Measurements from ENCODE around the gene XPNPEP2.

XPNPEP2 gene

DNA sequence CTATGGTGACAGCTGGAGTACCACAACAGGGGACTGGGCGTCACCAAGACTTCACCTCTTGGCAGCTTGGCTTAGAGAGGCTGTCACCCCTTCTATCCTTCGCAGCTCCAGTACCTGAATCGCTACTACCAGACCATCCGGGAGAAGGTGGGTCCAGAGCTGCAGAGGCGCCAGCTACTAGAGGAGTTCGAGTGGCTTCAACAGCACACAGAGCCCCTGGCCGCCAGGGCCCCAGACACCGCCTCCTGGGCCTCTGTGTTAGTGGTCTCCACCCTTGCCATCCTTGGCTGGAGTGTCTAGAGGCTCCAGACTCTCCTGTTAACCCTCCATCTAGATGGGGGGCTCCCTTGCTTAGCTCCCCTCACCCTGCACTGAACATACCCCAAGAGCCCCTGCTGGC lies 29.4 kb downstream of the XPNPEP2 start:
- no peak overlapping the region for H3K14ac ChIP-seq (ENCODE audit: low read length)
- WGBS (ENCODE audit: extremely low coverage, insufficient coverage, insufficient read length), result no CpG with 5 or more reads among the region's 8 CpGs
- DNase-seq, result no peak

DNA sequence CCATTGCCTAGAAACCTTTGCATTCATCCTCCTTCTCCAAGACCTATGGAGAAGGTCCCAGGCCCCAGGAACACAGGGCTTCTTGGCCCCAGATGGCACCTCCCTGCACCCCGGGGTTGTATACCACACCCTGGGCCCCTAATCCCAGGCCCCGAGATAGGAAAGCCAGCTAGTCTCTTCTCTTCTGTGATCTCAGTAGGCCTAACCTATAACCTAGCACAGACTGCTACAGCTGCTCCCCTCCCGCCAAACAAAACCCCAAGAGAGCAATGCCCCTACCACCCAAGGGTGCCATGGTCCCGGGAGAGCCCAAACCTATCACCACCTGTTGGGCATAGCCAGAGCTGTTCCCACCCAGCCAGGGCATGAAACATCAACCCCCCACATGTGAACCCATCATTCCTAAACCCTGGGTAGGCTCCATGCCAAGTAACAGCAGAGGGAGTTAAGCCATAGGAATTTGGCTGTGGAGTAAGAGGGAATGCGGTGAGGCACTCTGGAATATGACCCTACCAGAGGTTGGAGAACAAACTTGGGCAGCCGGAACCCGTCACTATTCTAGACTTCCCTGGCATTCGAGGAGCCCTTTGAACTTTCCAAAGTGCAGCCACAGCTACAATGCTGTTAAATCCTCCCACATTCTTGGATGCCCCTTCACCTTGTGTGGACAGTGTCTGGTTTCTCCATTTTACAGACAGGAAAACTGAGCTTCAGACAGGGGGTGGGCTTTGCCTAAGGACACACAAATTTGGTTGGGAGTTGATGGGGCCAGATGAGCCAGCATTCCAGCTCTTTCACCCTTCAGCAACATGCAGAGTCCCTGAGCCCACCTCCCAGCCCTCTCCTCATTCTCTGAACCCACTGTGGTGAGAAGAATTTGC lies 30.0 kb downstream of the XPNPEP2 start:
- Histone ChIP-seq H2AK5ac (ENCODE audit: low read length) (no peak overlapping the region), H3K18ac (ENCODE audit: low read length) (no peak overlapping the region), H2BK120ac (ENCODE audit: insufficient read depth, low read length, poor library complexity) (no peak overlapping the region), H3K9ac (ENCODE audit: low read length) (no peak overlapping the region), H4K8ac (ENCODE audit: low read depth, low read length) (no peak overlapping the region), H3K4me1 (ENCODE audit: control insufficient read depth in 1 of 2, insufficient read depth in 2 of 2, low read length in 2 of 2) (peaks cover 0 to 2% of the 10 kb centered on the region in 2 experiments), H2AFZ (ENCODE audit: insufficient read depth, low read length, poor library complexity) (no peak overlapping the region), H4K12ac (ENCODE audit: low read depth, low read length) (no peak overlapping the region), H2BK5ac (ENCODE audit: low read depth, low read length, poor library complexity) (no peak overlapping the region), H3K14ac (ENCODE audit: low read length) (no peak overlapping the region), H2BK12ac (ENCODE audit: low read length) (no peak overlapping the region), H3K36me3 (ENCODE audit: control insufficient read depth in 1 of 2, insufficient read depth in 2 of 2, low read length in 2 of 2) (no peaks in the 10 kb centered on the region), H3K79me2 (ENCODE audit: control insufficient read depth, insufficient read depth, low read length, poor library complexity) (no peaks in the 10 kb centered on the region), H3K27me3 (ENCODE audit: insufficient read depth, low read length) (no peaks in the 10 kb centered on the region), H3K27ac (ENCODE audit: low read depth, low read length) (no peak overlapping the region), H3K23ac (ENCODE audit: low read length) (no peak overlapping the region), H3K4me3 (ENCODE audit: low read depth, low read length) (no peak overlapping the region), H3K4me2 (ENCODE audit: low read length) (no peak overlapping the region), H3K4ac (ENCODE audit: low read depth, low read length) (no peak overlapping the region), H3K9me3 (ENCODE audit: insufficient read depth, low read depth, low read length) (no peaks in the 10 kb centered on the region), H3K79me1 (ENCODE audit: low read length) (no peaks in the 10 kb centered on the region), H4K91ac (ENCODE audit: low read depth, low read length) (no peak overlapping the region)
- no peak for DNase-seq
- no CpG with 5 or more reads among the region's 8 CpGs for WGBS (ENCODE audit: extremely low coverage, insufficient coverage, insufficient read length)

More for the DNA sequence above, 29.4 kb downstream of the XPNPEP2 start:
- no peak overlapping the region for H2BK12ac ChIP-seq (ENCODE audit: low read length)
- H2BK120ac ChIP-seq (ENCODE audit: insufficient read depth, low read length, poor library complexity), result no peak overlapping the region
- H3K4ac ChIP-seq (ENCODE audit: low read depth, low read length), result no peak overlapping the region
- H3K27me3 ChIP-seq (ENCODE audit: insufficient read depth, low read length), result no peaks in the 10 kb centered on the region
- no peaks in the 10 kb centered on the region for H3K79me1 ChIP-seq (ENCODE audit: low read length)
- no peak overlapping the region for H3K23ac ChIP-seq (ENCODE audit: low read length)
- H3K79me2 ChIP-seq (ENCODE audit: control insufficient read depth, insufficient read depth, low read length, poor library complexity), result no peaks in the 10 kb centered on the region
- no peak overlapping the region for H4K91ac ChIP-seq (ENCODE audit: low read depth, low read length)
- H3K9ac ChIP-seq (ENCODE audit: low read length), result no peak overlapping the region
- H4K12ac ChIP-seq (ENCODE audit: low read depth, low read length), result no peak overlapping the region
- no peak overlapping the region for H2AK5ac ChIP-seq (ENCODE audit: low read length)
- H3K18ac ChIP-seq (ENCODE audit: low read length), result no peak overlapping the region
- H2BK5ac ChIP-seq (ENCODE audit: low read depth, low read length, poor library complexity), result no peak overlapping the region
- no peak overlapping the region for H4K8ac ChIP-seq (ENCODE audit: low read depth, low read length)
- no peaks in the 10 kb centered on the region for H3K4me1 ChIP-seq (ENCODE audit: control insufficient read depth in 1 of 2, insufficient read depth in 2 of 2, low read length in 2 of 2)
- H3K36me3 ChIP-seq (ENCODE audit: control insufficient read depth in 1 of 2, insufficient read depth in 2 of 2, low read length in 2 of 2), result no peaks in the 10 kb centered on the region
- H3K4me2 ChIP-seq (ENCODE audit: low read length), result no peak overlapping the region
- no peak overlapping the region for H2AFZ ChIP-seq (ENCODE audit: insufficient read depth, low read length, poor library complexity)
- no peak overlapping the region for H3K27ac ChIP-seq (ENCODE audit: low read depth, low read length)
- no peak overlapping the region for H3K4me3 ChIP-seq (ENCODE audit: low read depth, low read length)
- no peaks in the 10 kb centered on the region for H3K9me3 ChIP-seq (ENCODE audit: insufficient read depth, low read depth, low read length)

DNA sequence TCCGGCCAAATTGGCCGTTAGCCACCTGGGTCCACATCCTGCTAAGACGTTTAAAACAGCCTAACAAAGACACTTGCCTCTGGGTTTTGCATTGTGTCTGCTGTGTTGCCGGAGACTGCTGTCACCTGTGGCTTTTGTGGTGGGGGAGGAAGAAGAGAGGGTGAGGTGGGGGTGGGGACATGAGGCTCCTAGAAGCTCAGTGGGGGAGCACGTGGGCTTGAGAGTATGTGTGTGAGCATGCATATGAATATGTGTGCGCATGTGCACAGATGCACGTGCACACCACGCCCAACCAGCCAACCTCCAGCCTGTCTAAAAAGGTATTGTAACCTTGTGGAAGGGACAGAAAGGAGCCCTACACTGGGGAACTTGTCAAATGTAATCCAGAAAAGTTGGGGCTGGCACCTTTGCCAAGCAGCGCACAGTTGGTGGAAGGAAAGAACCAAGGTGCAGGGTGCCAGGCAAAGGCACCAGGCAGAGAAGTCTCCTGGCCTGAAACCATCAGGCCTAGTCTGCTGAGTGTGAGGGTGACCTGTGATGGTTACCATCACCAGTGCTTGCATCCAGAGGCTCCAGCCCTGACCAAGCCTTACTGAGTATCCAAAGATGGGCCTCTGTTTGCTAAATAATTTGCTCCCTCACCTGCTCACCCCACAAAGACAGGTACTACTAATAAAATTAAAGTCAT lies 30.8 kb downstream of the XPNPEP2 start:
- Histone ChIP-seq H4K8ac (ENCODE audit: low read depth, low read length) (no peak overlapping the region), H4K91ac (ENCODE audit: low read depth, low read length) (no peak overlapping the region), H3K4me1 (ENCODE audit: control insufficient read depth in 1 of 2, insufficient read depth in 2 of 2, low read length in 2 of 2) (peaks cover 0 to 3% of the 10 kb centered on the region in 2 experiments), H3K23ac (ENCODE audit: low read length) (no peak overlapping the region), H4K12ac (ENCODE audit: low read depth, low read length) (no peak overlapping the region), H2BK120ac (ENCODE audit: insufficient read depth, low read length, poor library complexity) (no peak overlapping the region), H3K18ac (ENCODE audit: low read length) (no peak overlapping the region), H3K27me3 (ENCODE audit: insufficient read depth, low read length) (no peaks in the 10 kb centered on the region), H3K36me3 (ENCODE audit: control insufficient read depth in 1 of 2, insufficient read depth in 2 of 2, low read length in 2 of 2) (no peaks in the 10 kb centered on the region), H3K79me2 (ENCODE audit: control insufficient read depth, insufficient read depth, low read length, poor library complexity) (no peaks in the 10 kb centered on the region), H2AK5ac (ENCODE audit: low read length) (no peak overlapping the region), H3K79me1 (ENCODE audit: low read length) (no peaks in the 10 kb centered on the region), H2BK5ac (ENCODE audit: low read depth, low read length, poor library complexity) (no peak overlapping the region), H3K4me2 (ENCODE audit: low read length) (no peak overlapping the region), H2AFZ (ENCODE audit: insufficient read depth, low read length, poor library complexity) (no peak overlapping the region), H3K4ac (ENCODE audit: low read depth, low read length) (no peak overlapping the region), H3K4me3 (ENCODE audit: low read depth, low read length) (no peak overlapping the region), H3K9me3 (ENCODE audit: insufficient read depth, low read depth, low read length) (no peaks in the 10 kb centered on the region), H3K27ac (ENCODE audit: low read depth, low read length) (no peak overlapping the region), H3K9ac (ENCODE audit: low read length) (no peak overlapping the region), H3K14ac (ENCODE audit: low read length) (no peak overlapping the region), H2BK12ac (ENCODE audit: low read length) (no peak overlapping the region)
- no peak for DNase-seq
- no CpG with 5 or more reads among the region's 9 CpGs for WGBS (ENCODE audit: extremely low coverage, insufficient coverage, insufficient read length)

DNA sequence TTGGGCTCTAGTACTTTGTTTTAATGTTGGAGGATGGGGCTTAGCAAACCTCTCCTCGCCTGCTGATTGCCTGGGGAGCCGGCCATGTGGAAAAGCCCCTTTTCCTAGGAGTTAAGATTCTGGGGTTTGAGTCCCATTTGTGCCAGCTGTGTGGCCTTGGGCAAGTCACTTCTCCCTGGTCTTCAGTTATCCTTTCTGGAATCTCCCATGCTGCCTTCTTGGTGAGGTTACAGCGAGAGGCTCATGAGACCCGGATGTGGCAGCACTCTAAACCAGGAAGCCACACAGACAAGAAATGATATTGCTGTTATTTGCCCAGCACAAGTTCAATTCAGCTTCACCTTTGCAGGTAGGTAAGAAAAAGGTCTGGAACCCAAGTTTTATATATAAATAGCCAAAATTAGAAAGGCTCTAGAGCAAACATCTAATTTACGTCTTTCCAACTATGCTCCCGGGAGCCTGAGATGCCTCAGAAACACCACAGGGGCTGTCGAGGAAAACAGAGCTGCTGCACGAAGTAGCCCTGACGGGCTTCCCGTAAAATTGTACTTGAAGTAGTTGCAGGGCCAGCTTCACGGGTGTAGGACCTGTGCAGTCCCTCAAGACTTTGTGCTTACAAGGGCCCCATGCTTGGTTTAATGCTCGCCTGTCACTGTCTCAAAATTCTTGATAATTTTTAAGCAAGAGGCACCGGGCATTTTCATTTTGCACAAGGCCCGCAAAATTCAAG lies 32.7 kb downstream of the XPNPEP2 start:
- Histone ChIP-seq H3K4ac (ENCODE audit: low read depth, low read length) (no peak overlapping the region), H2BK12ac (ENCODE audit: low read length) (no peak overlapping the region), H3K4me3 (ENCODE audit: low read depth, low read length) (no peak overlapping the region), H4K8ac (ENCODE audit: low read depth, low read length) (no peak overlapping the region), H2BK5ac (ENCODE audit: low read depth, low read length, poor library complexity) (no peak overlapping the region), H3K27me3 (ENCODE audit: insufficient read depth, low read length) (no peaks in the 10 kb centered on the region), H2BK120ac (ENCODE audit: insufficient read depth, low read length, poor library complexity) (no peak overlapping the region), H3K79me2 (ENCODE audit: control insufficient read depth, insufficient read depth, low read length, poor library complexity) (no peaks in the 10 kb centered on the region), H4K91ac (ENCODE audit: low read depth, low read length) (no peak overlapping the region), H3K23ac (ENCODE audit: low read length) (no peak overlapping the region), H3K4me2 (ENCODE audit: low read length) (no peak overlapping the region), H3K36me3 (ENCODE audit: control insufficient read depth in 1 of 2, insufficient read depth in 2 of 2, low read length in 2 of 2) (no peaks in the 10 kb centered on the region), H2AK5ac (ENCODE audit: low read length) (no peak overlapping the region), H3K9ac (ENCODE audit: low read length) (no peak overlapping the region), H3K18ac (ENCODE audit: low read length) (no peak overlapping the region), H3K79me1 (ENCODE audit: low read length) (no peaks in the 10 kb centered on the region), H3K9me3 (ENCODE audit: insufficient read depth, low read depth, low read length) (no peaks in the 10 kb centered on the region), H3K4me1 (ENCODE audit: control insufficient read depth in 1 of 2, insufficient read depth in 2 of 2, low read length in 2 of 2) (peaks cover 0 to 3% of the 10 kb centered on the region in 2 experiments), H2AFZ (ENCODE audit: insufficient read depth, low read length, poor library complexity) (no peak overlapping the region), H3K14ac (ENCODE audit: low read length) (no peak overlapping the region), H4K12ac (ENCODE audit: low read depth, low read length) (no peak overlapping the region), H3K27ac (ENCODE audit: low read depth, low read length) (no peak overlapping the region)
- no peak for DNase-seq
- no CpG with 5 or more reads among the region's 14 CpGs for WGBS (ENCODE audit: extremely low coverage, insufficient coverage, insufficient read length)

Data from trophoblast cell (in vitro differentiated cells and primary cell).